IMR-90 (cell line): ENCODE data around the gene PAF1.

ENCODE experiments used
- CEBPB ChIP-seq: IDR thresholded peaks from 2 replicates; pipeline ENCODE4 v1.6.1; 2012; ENCODE audit warnings: low read depth, low read length, improper control_type of control experiment
- FOS ChIP-seq: fragments of 150-350 bp; IDR thresholded peaks from 2 replicates; pipeline ENCODE4 v1.6.1; 2016; ENCODE audit warnings: low read depth, low read length
- MAZ ChIP-seq: IDR thresholded peaks from 2 replicates; pipeline ENCODE4 v1.6.1; 2012; ENCODE audit warnings: low read depth, mild to moderate bottlenecking, low read length, improper control_type of control experiment, moderate library complexity, borderline replicate concordance
- MXI1 ChIP-seq: IDR thresholded peaks from 2 replicates; pipeline ENCODE4 v1.6.1; 2012; ENCODE audit warnings: low read depth, mild to moderate bottlenecking, low read length, moderate library complexity, borderline replicate concordance
- POLR2A ChIP-seq: IDR thresholded peaks from 2 replicates; pipeline ENCODE4 v1.6.1; 2012; ENCODE audit warnings: mild to moderate bottlenecking, low read depth, low read length
- RAD21 ChIP-seq: IDR thresholded peaks from 2 replicates; pipeline ENCODE4 v1.6.1; 2012; ENCODE audit warnings: low read length, improper control_type of control experiment
- TF ChIP-seq, protein P1 (sequence below): conservative IDR thresholded peaks from 2 replicates; pipeline ENCODE4 v1.5.1; 2012; ENCODE audit warnings: mild to moderate bottlenecking, low read depth, low read length, improper control_type of control experiment

DNA sequence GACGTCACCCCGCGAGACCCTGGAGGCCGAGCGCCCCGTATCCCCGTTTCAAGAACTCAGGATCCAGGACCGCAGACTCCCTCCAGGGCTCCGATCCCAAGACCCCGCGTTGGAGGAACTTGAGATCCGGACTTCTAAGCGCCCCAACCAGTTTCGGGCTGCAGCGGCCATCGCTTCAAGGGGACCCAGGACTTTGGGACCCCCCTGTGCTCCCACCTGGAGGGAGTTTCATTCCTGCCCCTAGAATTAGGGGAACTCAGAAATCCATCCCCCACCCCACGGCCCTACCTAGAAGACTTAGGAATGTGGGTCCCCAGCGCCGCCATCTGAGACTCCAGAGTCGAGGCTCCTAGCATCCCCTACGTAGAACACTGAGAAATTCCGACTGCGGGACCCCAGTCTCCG is 22.0 kb upstream of the PAF1 start:
- TF ChIP-seq, protein P1, sequence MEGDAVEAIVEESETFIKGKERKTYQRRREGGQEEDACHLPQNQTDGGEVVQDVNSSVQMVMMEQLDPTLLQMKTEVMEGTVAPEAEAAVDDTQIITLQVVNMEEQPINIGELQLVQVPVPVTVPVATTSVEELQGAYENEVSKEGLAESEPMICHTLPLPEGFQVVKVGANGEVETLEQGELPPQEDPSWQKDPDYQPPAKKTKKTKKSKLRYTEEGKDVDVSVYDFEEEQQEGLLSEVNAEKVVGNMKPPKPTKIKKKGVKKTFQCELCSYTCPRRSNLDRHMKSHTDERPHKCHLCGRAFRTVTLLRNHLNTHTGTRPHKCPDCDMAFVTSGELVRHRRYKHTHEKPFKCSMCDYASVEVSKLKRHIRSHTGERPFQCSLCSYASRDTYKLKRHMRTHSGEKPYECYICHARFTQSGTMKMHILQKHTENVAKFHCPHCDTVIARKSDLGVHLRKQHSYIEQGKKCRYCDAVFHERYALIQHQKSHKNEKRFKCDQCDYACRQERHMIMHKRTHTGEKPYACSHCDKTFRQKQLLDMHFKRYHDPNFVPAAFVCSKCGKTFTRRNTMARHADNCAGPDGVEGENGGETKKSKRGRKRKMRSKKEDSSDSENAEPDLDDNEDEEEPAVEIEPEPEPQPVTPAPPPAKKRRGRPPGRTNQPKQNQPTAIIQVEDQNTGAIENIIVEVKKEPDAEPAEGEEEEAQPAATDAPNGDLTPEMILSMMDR, result no peak
- TF ChIP-seq POLR2A (no peak), MXI1 (no peak), FOS (no peak), CEBPB (no peak), RAD21 (no peak), MAZ (no peak)
